PC-9 (cell line): ENCODE measurements around the gene SLCO2A1. TPM values are rescaled to one million over a fixed set of nuclear protein-coding genes. Genes with fewer than 3 reads are reported as not detected.

Experiments
- BruUV-seq: library from RNA; stranded (reverse); fragments of 400-500 nt; replicated peaks from 2 replicates; lab custom pipeline; 2021; lab: Mats Ljungman, UMichigan
- CTCF ChIA-PET: fragments of 300-600 bp; sonication (Branson Sonifier 250); formaldehyde crosslinking; loops from one replicate; lab custom pipeline; 2022; ENCODE audit warnings: antibody characterized with exemption; lab: Charles Lee
- POLR2A ChIA-PET: fragments of 300-600 bp; sonication (Branson Sonifier 250); formaldehyde crosslinking; loops from one replicate; lab custom pipeline; 2022; ENCODE audit warnings: antibody characterized with exemption; ENCODE audit not compliant: unreplicated experiment; lab: Charles Lee
- DNase-seq, 2 experiments: peaks; one replicate each; pipeline versions ENCODE4 v3.0.0 to v3.0.0-alpha.2; 2015 to 2022; ENCODE audit warnings: mixed read lengths in 1 of 2
- H2AFZ ChIP-seq: fragments of 200-600 bp; sonication (generic); 2 replicates; pipeline ENCODE4 v1.8.1; 2017; ENCODE audit warnings: antibody characterized with exemption
- H3F3A ChIP-seq: fragments of 200-600 bp; sonication (generic); 2 replicates; pipeline ENCODE4 v1.8.1; 2017; ENCODE audit warnings: antibody characterized with exemption, mild to moderate bottlenecking, low read depth; ENCODE audit not compliant: insufficient read depth
- H3K27ac ChIP-seq: fragments of 200-600 bp; sonication (generic); 2 replicates; pipeline ENCODE4 v1.6.1; 2016; ENCODE audit warnings: mixed run types
- H3K27me3 ChIP-seq: fragments of 200-600 bp; sonication (generic); 2 replicates; pipeline ENCODE4 v1.6.1; 2016; ENCODE audit warnings: low read depth, mixed run types; ENCODE audit not compliant: insufficient read depth
- H3K36me3 ChIP-seq: fragments of 200-600 bp; sonication (generic); 2 replicates; pipeline ENCODE4 v1.6.1; 2016; ENCODE audit warnings: low read depth, mixed run types
- H3K4me1 ChIP-seq: fragments of 200-600 bp; sonication (generic); replicated peaks from 2 replicates; pipeline ENCODE4 v1.6.1; 2016; ENCODE audit warnings: mixed run types; ENCODE audit not compliant: insufficient read depth
- H3K4me2 ChIP-seq: fragments of 200-600 bp; sonication (generic); 2 replicates; pipeline ENCODE4 v1.6.1; 2017; ENCODE audit warnings: mixed run types
- H3K4me3 ChIP-seq: fragments of 200-600 bp; sonication (generic); 2 replicates; pipeline ENCODE4 v1.6.1; 2016; ENCODE audit warnings: mixed run types
- H3K79me2 ChIP-seq: fragments of 200-600 bp; sonication (generic); 2 replicates; pipeline ENCODE4 v1.6.1; 2017; ENCODE audit warnings: low read depth, mixed run types
- H3K9me2 ChIP-seq: fragments of 200-600 bp; sonication (generic); 2 replicates; pipeline ENCODE4 v1.8.1; 2017; ENCODE audit warnings: mild to moderate bottlenecking; ENCODE audit not compliant: insufficient read depth
- H3K9me3 ChIP-seq: fragments of 200-600 bp; sonication (generic); 2 replicates; pipeline ENCODE4 v1.8.1; 2016; ENCODE audit warnings: low read depth; ENCODE audit not compliant: insufficient read depth
- H4K20me1 ChIP-seq: fragments of 200-600 bp; sonication (generic); 2 replicates; pipeline ENCODE4 v1.8.1; 2017; ENCODE audit not compliant: insufficient read depth
- CTCF ChIP-seq: fragments of 200-600 bp; sonication (generic); conservative IDR thresholded peaks from 2 replicates; pipeline ENCODE4 v1.6.1; 2017; ENCODE audit warnings: mixed run types, antibody characterized with exemption, mild to moderate bottlenecking, moderate library complexity
- EZH2 ChIP-seq: fragments of 200-600 bp; sonication (generic); IDR thresholded peaks from 2 replicates; pipeline ENCODE4 v1.8.0; 2017; ENCODE audit warnings: antibody characterized with exemption, low read depth
- intact Hi-C: fragments of 100-400 bp; cut with micrococcal nuclease; formaldehyde crosslinking; loops from one replicate; pipeline ENCODE4 v1.10.0; 2022; ENCODE audit not compliant: unreplicated experiment
- total RNA-seq: library from RNA; stranded (reverse); gene quantifications from 2 replicates; pipeline ENCODE4 v1.2.3, GENCODE V29; 2021

Gene SLCO2A1
- total RNA-seq, 1 experiment from 2014 or later, result 0.44 TPM

GRCh38 chr3:133996996-133997395 is 32.7 kb downstream of the SLCO2A1 start:
- H3K4me3 ChIP-seq, result no peak overlapping the region

GRCh38 chr3:133996251-133996661 is 33.5 kb downstream of the SLCO2A1 start:
- CTCF ChIA-PET, result no interaction called here
- intact Hi-C loops, result no loop called here
- Histone ChIP-seq H4K20me1 (no peaks in the 10 kb centered on the region), H3K27ac (no peak overlapping the region), H3K4me3 (no peak overlapping the region), H2AFZ (no peak overlapping the region), H3K4me2 (no peak overlapping the region), H3K4me1 (no peaks in the 10 kb centered on the region), H3K27me3 (peaks cover 11% of the 10 kb centered on the region; the same call in 1 of the 2 replicates), H3K9me2 (no peaks in the 10 kb centered on the region), H3K36me3 (no peaks in the 10 kb centered on the region), H3K9me3 (no peaks in the 10 kb centered on the region), H3F3A (no peaks in the 10 kb centered on the region), H3K79me2 (no peaks in the 10 kb centered on the region)
- TF ChIP-seq CTCF (no peak), EZH2 (no peak)
- no TSS peak for BruUV-seq
- POLR2A ChIA-PET, result no interaction called here
- no peak for DNase-seq

More at GRCh38 chr3:133996996-133997395, 32.7 kb downstream of the SLCO2A1 start:
- H3K27ac ChIP-seq, result no peak overlapping the region
- POLR2A ChIA-PET, result no interaction called here
- no peaks in the 10 kb centered on the region for H3K9me3 ChIP-seq
- intact Hi-C loops, result no loop called here
- no peaks in the 10 kb centered on the region for H3K9me2 ChIP-seq
- no peak overlapping the region for H3K4me2 ChIP-seq
- DNase-seq, result no peak
- H3K36me3 ChIP-seq, result no peaks in the 10 kb centered on the region
- TF ChIP-seq CTCF (no peak), EZH2 (no peak)
- no peaks in the 10 kb centered on the region for H3K4me1 ChIP-seq
- CTCF ChIA-PET, result no interaction called here
- peaks cover 11% of the 10 kb centered on the region; the same call in 1 of the 2 replicates for H3K27me3 ChIP-seq
- H4K20me1 ChIP-seq, result no peaks in the 10 kb centered on the region
- H3F3A ChIP-seq, result no peaks in the 10 kb centered on the region
- no TSS peak for BruUV-seq
- no peaks in the 10 kb centered on the region for H3K79me2 ChIP-seq
- no peak overlapping the region for H2AFZ ChIP-seq

GRCh38 chr3:133995264-133995663 is 34.5 kb downstream of the SLCO2A1 start:
- no TSS peak for BruUV-seq
- Histone ChIP-seq H3K27ac (no peak overlapping the region), H3F3A (no peaks in the 10 kb centered on the region), H3K79me2 (no peaks in the 10 kb centered on the region), H3K9me2 (no peaks in the 10 kb centered on the region), H3K4me3 (no peak overlapping the region), H4K20me1 (no peaks in the 10 kb centered on the region), H3K36me3 (no peaks in the 10 kb centered on the region), H3K27me3 (peaks cover 6% of the 10 kb centered on the region; the same call in 1 of the 2 replicates), H3K4me2 (no peak overlapping the region), H2AFZ (no peak overlapping the region), H3K9me3 (no peaks in the 10 kb centered on the region), H3K4me1 (no peaks in the 10 kb centered on the region)
- no peak for DNase-seq
- ChIA-PET POLR2A (no interaction called here), CTCF (no interaction called here)
- TF ChIP-seq EZH2 (no peak), CTCF (no peak)
- intact Hi-C loops, result no loop called here
